GM10847 (cell line): ENCODE results near the gene H3-3A.

Experiments
- POLR2A ChIP-seq: IDR thresholded peaks from 2 replicates; pipeline ENCODE4 v1.6.1; 2011; ENCODE audit not compliant: insufficient read length; ENCODE audit errors: extremely low read depth

The H3-3A gene

DNA sequence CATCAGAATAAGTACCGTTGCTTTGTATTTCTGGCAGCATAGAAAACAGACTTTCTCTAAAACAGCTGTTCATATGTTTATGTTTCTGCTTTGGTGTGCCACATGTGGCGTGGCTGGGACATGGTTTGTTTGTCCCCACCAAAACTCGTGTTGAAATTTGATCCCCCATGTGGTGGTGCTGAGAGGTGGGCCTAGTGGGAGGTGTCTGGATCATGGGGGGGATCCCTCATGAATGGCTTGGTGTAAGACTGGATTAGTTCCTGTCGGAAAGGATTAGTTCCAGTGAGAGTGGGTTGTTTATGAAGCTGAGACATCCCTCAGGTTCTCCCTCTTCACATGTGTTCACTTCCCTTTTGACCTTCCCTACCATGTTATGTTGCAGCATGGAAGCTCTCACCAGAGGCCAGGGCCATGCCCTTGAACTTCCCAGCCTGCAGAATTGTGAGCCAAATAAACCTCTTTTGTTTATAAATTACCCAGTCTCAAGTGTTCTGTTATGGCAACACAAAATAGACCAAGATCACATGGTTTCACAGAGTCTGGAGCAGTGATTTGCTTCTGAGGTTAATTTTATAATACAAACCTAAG, 17.9 kb upstream of the H3-3A start:
- no peak for TF ChIP-seq POLR2A

- TF ChIP-seq POLR2A, result no peak
Measured at GRCh38 chr1:226046240-226046639, 16.3 kb upstream of the H3-3A start.

DNA sequence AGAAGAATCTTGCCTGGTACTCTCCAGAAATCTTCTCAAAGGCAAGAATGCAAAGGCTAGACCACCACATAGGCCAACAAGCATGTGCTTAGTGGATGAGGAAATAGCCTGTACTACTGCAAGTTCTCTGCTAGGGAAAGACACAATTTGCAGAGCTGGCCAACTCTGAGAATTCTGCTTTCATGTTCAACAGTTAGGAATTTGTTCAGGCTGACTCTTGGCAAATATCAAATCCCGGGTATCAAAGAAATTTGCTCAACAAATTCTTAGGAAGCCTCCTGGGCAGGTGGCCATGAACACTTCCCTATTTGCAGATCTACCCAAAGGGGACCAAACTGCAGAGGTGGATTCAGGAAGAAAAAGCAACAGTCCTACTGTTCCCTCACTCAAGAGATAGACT, 15.0 kb upstream of the H3-3A start:
- TF ChIP-seq POLR2A, result no peak

DNA sequence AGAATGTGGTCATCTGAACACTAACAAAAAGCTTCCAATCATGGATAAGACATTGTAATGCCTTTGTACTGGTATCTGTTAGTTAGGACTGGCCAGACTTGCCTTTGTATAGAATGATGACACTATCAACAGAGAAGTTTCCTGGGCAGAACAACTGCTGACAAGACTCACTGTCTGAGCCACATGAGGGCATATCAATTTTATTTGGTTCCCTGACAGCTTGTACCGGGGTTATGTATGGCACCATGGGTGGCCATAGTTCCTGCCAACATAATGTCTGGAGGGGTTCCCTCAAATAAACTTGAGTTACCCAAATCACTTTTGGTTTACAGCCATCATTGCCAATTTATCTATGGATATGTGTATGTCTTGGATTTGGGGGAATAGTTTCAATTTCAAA, 13.6 kb upstream of the H3-3A start:
- no peak for TF ChIP-seq POLR2A

DNA sequence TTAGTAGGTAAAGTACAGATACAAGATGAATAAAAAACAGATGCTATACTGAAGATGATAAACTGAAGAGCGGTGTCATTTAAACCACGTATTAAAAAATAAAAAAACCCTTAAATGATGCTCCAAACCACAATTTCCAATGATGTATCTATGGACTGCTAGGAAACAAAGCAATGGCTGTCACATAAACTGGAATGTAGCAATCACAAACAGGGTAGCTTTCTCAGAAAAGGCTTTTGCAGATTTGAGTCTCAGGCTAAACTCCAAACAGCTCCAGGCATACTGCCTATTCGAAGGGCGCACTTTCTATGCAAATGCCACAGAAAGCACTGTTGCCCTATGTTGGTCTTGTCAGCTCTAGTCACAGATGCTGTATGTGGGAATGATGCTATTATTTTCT, 12.4 kb upstream of the H3-3A start:
- no peak for TF ChIP-seq POLR2A

DNA sequence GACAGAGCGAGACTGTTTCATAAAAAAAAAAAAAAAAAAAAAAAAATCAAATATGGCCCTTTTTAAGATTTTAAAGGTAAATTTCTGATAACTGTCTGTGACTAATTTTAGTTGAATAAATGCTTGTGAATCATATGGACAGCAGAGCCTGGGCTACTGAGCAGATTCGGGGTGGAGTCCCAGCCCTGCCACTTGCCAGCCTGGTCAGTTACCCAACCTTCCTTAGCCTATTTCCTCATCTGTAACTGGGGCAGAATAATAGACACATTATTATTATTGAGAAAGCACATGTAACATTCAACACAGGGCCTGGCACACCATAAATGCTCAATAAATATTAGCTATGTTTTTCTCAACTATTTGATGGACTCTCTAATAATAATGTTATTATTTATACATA, 11.2 kb upstream of the H3-3A start:
- no peak for TF ChIP-seq POLR2A

GRCh38 chr1:226052061-226052460, 10.5 kb upstream of the H3-3A start:
- TF ChIP-seq POLR2A, result no peak

- TF ChIP-seq POLR2A, result no peak
Measured at GRCh38 chr1:226054519-226055327, 7.8 kb upstream of the H3-3A start.

DNA sequence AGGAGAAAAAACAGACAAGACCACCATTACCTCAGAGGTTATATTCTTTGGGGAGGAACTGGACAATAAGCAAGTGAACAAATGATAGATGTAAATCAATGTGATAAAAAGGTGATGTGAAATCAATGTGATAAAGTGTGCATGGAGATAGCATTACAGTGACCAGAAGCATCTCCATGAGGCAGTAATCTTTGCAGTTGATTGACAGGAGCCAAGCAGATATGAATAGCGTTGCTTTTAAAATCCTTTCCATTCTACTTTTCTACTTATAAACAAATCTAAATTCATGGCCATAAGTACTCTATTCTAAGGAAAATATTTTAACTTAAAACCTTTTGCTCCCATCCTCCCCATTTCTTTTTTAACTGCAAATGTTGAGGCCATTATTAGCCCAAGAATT, 2.8 kb upstream of the H3-3A start:
- no peak for TF ChIP-seq POLR2A

- no peak for TF ChIP-seq POLR2A
Measured at GRCh38 chr1:226060427-226060826, 2.1 kb upstream of the H3-3A start.

GRCh38 chr1:226061068-226061840, 1.3 kb upstream of the H3-3A start:
- no peak for TF ChIP-seq POLR2A

GRCh38 chr1:226061841-226062557, 517 bp upstream of the H3-3A start:
- TF ChIP-seq POLR2A, result no peak

GRCh38 chr1:226063224-226063976, 884 bp downstream of the H3-3A start:
- TF ChIP-seq POLR2A, result peak; percentile 17

DNA sequence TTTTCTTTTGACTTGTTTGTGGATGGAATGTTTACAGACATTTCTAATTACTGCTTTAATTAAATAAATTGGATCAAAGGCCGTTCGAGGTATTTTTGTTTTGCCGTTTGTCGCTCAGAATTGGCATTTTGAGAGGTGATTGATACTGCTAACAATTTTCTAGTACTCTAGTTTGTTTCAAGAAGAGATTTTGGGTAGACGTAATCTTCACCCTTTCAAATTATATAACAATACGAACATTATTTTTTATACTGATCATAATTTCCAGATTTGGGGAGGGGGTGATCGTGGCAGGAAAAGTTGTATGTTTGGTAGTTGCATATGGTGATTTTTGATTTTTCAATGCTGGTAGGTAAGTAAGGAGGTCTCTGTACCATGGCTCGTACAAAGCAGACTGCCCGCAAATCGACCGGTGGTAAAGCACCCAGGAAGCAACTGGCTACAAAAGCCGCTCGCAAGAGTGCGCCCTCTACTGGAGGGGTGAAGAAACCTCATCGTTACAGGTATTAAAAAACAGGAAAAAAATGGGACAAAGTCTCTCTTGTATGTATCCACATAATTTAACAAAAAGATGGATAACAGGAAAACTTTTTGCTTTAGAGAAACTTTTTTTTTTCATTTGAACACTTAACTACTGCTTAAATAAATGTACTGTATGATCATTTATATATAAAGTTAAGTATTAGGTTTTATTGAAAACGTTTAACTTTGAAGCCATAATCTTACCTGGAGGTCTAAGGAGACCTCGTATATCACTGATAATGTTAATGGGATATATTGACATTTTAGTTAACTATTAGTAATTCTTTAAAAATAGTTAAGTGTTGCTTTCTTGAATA, 1.7 kb downstream of the H3-3A start:
- no peak for TF ChIP-seq POLR2A
